ENCODE results near the gene LIG4.

DNA sequence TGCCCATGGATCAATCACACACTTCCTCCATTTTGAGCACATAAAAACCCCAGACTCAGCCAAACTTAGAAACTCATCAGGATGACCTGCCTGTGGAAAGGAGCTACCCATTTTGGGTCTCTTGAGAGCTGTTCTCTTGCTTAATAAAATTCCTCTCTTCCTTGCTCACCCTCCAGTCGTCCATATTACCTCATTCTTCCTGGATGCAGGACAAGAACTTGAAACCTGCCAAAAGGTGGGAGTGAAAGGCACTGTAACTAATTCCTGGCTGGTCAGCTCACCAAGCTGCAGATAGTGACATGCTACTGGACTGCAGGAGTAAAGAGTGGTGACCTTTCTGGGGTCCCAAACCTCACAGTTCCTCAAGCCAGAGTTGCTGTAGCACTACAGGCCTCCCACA is 20.2 kb downstream of the LIG4 start:
- TF ChIP-seq, protein P1, sequence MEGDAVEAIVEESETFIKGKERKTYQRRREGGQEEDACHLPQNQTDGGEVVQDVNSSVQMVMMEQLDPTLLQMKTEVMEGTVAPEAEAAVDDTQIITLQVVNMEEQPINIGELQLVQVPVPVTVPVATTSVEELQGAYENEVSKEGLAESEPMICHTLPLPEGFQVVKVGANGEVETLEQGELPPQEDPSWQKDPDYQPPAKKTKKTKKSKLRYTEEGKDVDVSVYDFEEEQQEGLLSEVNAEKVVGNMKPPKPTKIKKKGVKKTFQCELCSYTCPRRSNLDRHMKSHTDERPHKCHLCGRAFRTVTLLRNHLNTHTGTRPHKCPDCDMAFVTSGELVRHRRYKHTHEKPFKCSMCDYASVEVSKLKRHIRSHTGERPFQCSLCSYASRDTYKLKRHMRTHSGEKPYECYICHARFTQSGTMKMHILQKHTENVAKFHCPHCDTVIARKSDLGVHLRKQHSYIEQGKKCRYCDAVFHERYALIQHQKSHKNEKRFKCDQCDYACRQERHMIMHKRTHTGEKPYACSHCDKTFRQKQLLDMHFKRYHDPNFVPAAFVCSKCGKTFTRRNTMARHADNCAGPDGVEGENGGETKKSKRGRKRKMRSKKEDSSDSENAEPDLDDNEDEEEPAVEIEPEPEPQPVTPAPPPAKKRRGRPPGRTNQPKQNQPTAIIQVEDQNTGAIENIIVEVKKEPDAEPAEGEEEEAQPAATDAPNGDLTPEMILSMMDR (IDR thresholded peaks at IDR 0.05; ENCODE audit: insufficient read depth, low read length, poor library complexity, severe bottlenecking), result no peak
- no peak for TF ChIP-seq EZH2phosphoT487 (conservative IDR thresholded peaks at IDR 0.05; ENCODE audit: low read length)
